ENCODE measurements around the gene NELL1. TPM values are rescaled to one million over a fixed set of nuclear protein-coding genes. Genes with fewer than 3 reads are reported as not detected.

Gene NELL1
- total RNA-seq, 1 experiment from 2014 or later, result not detected

- CTCF ChIA-PET, result no interaction called here
These were observed 113.8 kb downstream of the NELL1 start for GRCh38 chr11:20783220-20783619.

GRCh38 chr11:20790622-20791021 is 121.2 kb downstream of the NELL1 start:
- no peaks in the 10 kb centered on the region for H3K27me3 ChIP-seq (ENCODE audit: low read length)
- ChIA-PET POLR2A (ENCODE audit: unreplicated experiment) (no interaction called here), CTCF (no interaction called here)
- BruUV-seq (replicated peaks), result no TSS peak
- no peak overlapping the region for H3K9ac ChIP-seq (ENCODE audit: low read length)
- H3K4me3 ChIP-seq (ENCODE audit: low read length), result no peak overlapping the region
- H3K9me2 ChIP-seq (replicated peaks; ENCODE audit: low read length), result no peaks in the 10 kb centered on the region
- no peaks in the 10 kb centered on the region for H3F3A ChIP-seq (ENCODE audit: low read length, unreplicated experiment)
- no peaks in the 10 kb centered on the region for H4K20me1 ChIP-seq (ENCODE audit: low read length)
- H3K79me2 ChIP-seq (ENCODE audit: low read length), result no peaks in the 10 kb centered on the region
- TF ChIP-seq EZH2 (IDR thresholded peaks at IDR 0.05; ENCODE audit: low read length, unreplicated experiment), result no peak
- no peak for TF ChIP-seq CTCF (conservative IDR thresholded peaks at IDR 0.05; ENCODE audit: low read depth, low read length)
- TF ChIP-seq EZH2phosphoT487 (IDR thresholded peaks at IDR 0.05; ENCODE audit: borderline replicate concordance, low read length), result no peak
- ATAC-seq (no peak), DNase-seq (no peak)
- intact Hi-C loops (cut with micrococcal nuclease), result no loop called here
- H3K4me1 ChIP-seq (ENCODE audit: insufficient read depth, low read length), result no peaks in the 10 kb centered on the region
- H3K36me3 ChIP-seq (ENCODE audit: low read depth, low read length), result no peaks in the 10 kb centered on the region
- no peak overlapping the region for H3K27ac ChIP-seq (ENCODE audit: low read length)
- no peaks in the 10 kb centered on the region for H3K9me3 ChIP-seq (ENCODE audit: low read length)
- H2AFZ ChIP-seq (ENCODE audit: low read length), result no peak overlapping the region
- H3K4me2 ChIP-seq (ENCODE audit: low read length), result no peak overlapping the region

More at GRCh38 chr11:20783220-20783619, 113.8 kb downstream of the NELL1 start:
- Histone ChIP-seq H3F3A (ENCODE audit: low read length, unreplicated experiment) (no peaks in the 10 kb centered on the region), H2AFZ (ENCODE audit: low read length) (no peak overlapping the region), H3K79me2 (ENCODE audit: low read length) (no peaks in the 10 kb centered on the region), H3K27ac (ENCODE audit: low read length) (no peak overlapping the region), H3K9me2 (replicated peaks; ENCODE audit: low read length) (no peaks in the 10 kb centered on the region), H3K36me3 (ENCODE audit: low read depth, low read length) (no peaks in the 10 kb centered on the region), H3K9me3 (ENCODE audit: low read length) (no peaks in the 10 kb centered on the region), H3K27me3 (ENCODE audit: low read length) (no peaks in the 10 kb centered on the region), H3K9ac (ENCODE audit: low read length) (no peak overlapping the region), H4K20me1 (ENCODE audit: low read length) (no peaks in the 10 kb centered on the region), H3K4me2 (ENCODE audit: low read length) (no peak overlapping the region), H3K4me1 (ENCODE audit: insufficient read depth, low read length) (no peaks in the 10 kb centered on the region), H3K4me3 (ENCODE audit: low read length) (no peak overlapping the region)
- intact Hi-C loops (cut with micrococcal nuclease), result no loop called here
- TF ChIP-seq EZH2phosphoT487 (IDR thresholded peaks at IDR 0.05; ENCODE audit: borderline replicate concordance, low read length) (no peak), CTCF (conservative IDR thresholded peaks at IDR 0.05; ENCODE audit: low read depth, low read length) (no peak), EZH2 (IDR thresholded peaks at IDR 0.05; ENCODE audit: low read length, unreplicated experiment) (no peak)
- POLR2A ChIA-PET (ENCODE audit: unreplicated experiment), result no interaction called here
- no TSS peak for BruUV-seq (replicated peaks)
- no peak for ATAC-seq
- DNase-seq, result no peak

- intact Hi-C loops (cut with micrococcal nuclease), result no loop called here
These were observed 125.6 kb downstream of the NELL1 start for GRCh38 chr11:20795005-20795404.

More at GRCh38 chr11:20795005-20795404, 125.6 kb downstream of the NELL1 start:
- Histone ChIP-seq H3K9me2 (replicated peaks; ENCODE audit: low read length) (no peaks in the 10 kb centered on the region), H3K4me1 (ENCODE audit: insufficient read depth, low read length) (no peaks in the 10 kb centered on the region), H3F3A (ENCODE audit: low read length, unreplicated experiment) (no peaks in the 10 kb centered on the region), H3K36me3 (ENCODE audit: low read depth, low read length) (no peaks in the 10 kb centered on the region), H3K27ac (ENCODE audit: low read length) (no peak overlapping the region), H3K79me2 (ENCODE audit: low read length) (no peaks in the 10 kb centered on the region), H3K4me3 (ENCODE audit: low read length) (no peak overlapping the region), H3K27me3 (ENCODE audit: low read length) (no peaks in the 10 kb centered on the region), H4K20me1 (ENCODE audit: low read length) (no peaks in the 10 kb centered on the region), H3K9ac (ENCODE audit: low read length) (no peak overlapping the region), H3K9me3 (ENCODE audit: low read length) (no peaks in the 10 kb centered on the region), H3K4me2 (ENCODE audit: low read length) (no peak overlapping the region), H2AFZ (ENCODE audit: low read length) (no peak overlapping the region)
- POLR2A ChIA-PET (ENCODE audit: unreplicated experiment), result no interaction called here
- ATAC-seq (no peak), DNase-seq (no peak)
- CTCF ChIA-PET, result no interaction called here
- BruUV-seq (replicated peaks), result no TSS peak
- no peak for TF ChIP-seq EZH2phosphoT487 (IDR thresholded peaks at IDR 0.05; ENCODE audit: borderline replicate concordance, low read length)
- TF ChIP-seq CTCF (conservative IDR thresholded peaks at IDR 0.05; ENCODE audit: low read depth, low read length), result no peak
- TF ChIP-seq EZH2 (IDR thresholded peaks at IDR 0.05; ENCODE audit: low read length, unreplicated experiment), result no peak
